AG09309 (cell line): ENCODE results near the gene RASSF7.

Experiments
- DNase-seq: peaks from one replicate; pipeline ENCODE4 v3.0.0-alpha.2; 2010; ENCODE audit warnings: low read depth
- H3K4me3 ChIP-seq: 2 replicates; pipeline ENCODE4 v1.5.1; 2011; ENCODE audit warnings: mild to moderate bottlenecking, low read depth, low read length, moderate library complexity; ENCODE audit not compliant: control insufficient read depth
- TF ChIP-seq, protein P1 (sequence below): IDR thresholded peaks from 2 replicates; pipeline ENCODE4 v1.5.1; 2011; ENCODE audit warnings: mild to moderate bottlenecking, low read depth, low read length, inconsistent platforms; ENCODE audit not compliant: insufficient read depth, control insufficient read depth; ENCODE audit errors: missing control alignments

RASSF7 gene

DNA sequence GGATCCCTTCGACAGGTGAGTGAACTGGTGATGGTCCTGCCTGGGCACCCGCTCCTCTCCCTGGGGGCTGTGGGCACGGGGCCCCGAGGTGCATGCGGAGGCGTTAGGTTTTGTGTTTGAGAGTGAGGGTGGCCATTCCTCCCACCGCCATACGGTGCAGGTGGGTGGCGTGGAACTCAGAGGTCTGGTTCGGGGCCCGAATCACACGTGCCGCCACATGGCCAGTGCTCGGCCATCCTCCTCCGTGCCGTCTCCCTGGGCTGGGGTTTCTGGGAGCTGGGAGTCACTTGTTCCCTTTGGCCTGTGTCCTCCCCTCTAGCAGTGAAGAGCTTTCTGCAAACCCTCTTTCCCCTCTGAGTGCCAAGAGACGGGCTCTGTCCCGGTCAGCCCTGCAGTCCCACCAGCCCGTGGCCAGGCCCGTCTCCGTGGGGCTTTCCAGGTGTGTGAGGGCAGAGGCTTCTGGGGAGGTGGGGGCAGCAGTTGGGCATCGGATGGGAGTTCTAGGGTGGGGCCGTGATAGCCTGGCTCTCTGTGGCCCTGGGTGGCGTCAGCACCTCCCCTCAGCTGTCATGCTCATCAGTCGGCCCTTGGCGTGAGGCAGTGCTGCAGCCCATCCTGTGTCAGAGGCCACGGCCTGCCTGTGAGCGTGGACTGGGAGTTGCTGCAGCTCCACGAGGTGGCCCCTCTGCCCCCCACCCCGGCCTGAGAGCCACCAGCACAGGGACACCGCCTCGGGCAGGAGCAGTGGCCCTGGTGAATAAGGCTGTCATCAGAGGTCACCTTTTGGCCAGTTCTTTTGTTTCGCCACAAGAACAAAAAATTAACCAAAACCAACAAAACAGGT, 44.7 kb downstream of the RASSF7 start:
- no peak for DNase-seq
- TF ChIP-seq, protein P1, sequence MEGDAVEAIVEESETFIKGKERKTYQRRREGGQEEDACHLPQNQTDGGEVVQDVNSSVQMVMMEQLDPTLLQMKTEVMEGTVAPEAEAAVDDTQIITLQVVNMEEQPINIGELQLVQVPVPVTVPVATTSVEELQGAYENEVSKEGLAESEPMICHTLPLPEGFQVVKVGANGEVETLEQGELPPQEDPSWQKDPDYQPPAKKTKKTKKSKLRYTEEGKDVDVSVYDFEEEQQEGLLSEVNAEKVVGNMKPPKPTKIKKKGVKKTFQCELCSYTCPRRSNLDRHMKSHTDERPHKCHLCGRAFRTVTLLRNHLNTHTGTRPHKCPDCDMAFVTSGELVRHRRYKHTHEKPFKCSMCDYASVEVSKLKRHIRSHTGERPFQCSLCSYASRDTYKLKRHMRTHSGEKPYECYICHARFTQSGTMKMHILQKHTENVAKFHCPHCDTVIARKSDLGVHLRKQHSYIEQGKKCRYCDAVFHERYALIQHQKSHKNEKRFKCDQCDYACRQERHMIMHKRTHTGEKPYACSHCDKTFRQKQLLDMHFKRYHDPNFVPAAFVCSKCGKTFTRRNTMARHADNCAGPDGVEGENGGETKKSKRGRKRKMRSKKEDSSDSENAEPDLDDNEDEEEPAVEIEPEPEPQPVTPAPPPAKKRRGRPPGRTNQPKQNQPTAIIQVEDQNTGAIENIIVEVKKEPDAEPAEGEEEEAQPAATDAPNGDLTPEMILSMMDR: no peak
- H3K4me3 ChIP-seq: no peak overlapping the region

GRCh38 chr11:606245-606644, 45.5 kb downstream of the RASSF7 start:
- H3K4me3 ChIP-seq: no peak overlapping the region
- DNase-seq: no peak
- TF ChIP-seq, protein P1: no peak

- no peak overlapping the region for H3K4me3 ChIP-seq
- TF ChIP-seq, protein P1: no peak
- no peak for DNase-seq
These were observed 46.4 kb downstream of the RASSF7 start for GRCh38 chr11:607020-607780.

DNA sequence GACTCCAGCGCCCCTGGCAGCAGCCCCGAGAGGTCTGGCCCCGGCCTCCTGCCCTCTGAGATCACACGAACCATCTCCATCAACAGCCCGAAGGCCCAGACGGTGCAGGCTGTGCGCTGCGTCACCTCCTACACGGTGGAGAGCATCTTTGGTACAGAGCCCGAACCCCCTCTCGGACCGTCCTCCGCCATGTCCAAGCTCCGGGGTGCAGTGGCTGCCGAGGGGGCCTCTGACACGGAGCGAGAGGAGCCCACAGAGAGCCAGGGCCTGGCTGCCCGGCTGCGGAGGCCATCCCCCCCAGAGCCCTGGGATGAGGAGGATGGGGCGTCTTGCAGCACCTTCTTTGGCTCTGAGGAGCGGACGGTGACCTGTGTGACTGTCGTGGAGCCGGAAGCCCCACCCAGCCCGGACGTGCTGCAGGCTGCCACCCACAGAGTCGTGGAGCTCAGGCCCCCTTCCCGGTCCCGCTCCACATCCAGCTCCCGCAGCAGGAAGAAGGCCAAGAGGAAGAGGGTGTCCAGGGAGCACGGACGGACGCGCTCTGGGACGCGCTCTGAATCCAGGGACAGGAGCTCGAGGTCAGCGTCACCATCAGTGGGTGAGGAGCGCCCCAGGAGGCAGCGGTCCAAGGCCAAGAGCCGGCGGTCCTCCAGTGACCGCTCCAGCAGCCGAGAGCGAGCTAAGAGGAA, 47.3 kb downstream of the RASSF7 start:
- no peak overlapping the region for H3K4me3 ChIP-seq
- TF ChIP-seq, protein P1: no peak
- no peak for DNase-seq

- TF ChIP-seq, protein P1: no peak
- DNase-seq: no peak
- no peak overlapping the region for H3K4me3 ChIP-seq
These were observed 48.1 kb downstream of the RASSF7 start for GRCh38 chr11:608791-609251.

DNA sequence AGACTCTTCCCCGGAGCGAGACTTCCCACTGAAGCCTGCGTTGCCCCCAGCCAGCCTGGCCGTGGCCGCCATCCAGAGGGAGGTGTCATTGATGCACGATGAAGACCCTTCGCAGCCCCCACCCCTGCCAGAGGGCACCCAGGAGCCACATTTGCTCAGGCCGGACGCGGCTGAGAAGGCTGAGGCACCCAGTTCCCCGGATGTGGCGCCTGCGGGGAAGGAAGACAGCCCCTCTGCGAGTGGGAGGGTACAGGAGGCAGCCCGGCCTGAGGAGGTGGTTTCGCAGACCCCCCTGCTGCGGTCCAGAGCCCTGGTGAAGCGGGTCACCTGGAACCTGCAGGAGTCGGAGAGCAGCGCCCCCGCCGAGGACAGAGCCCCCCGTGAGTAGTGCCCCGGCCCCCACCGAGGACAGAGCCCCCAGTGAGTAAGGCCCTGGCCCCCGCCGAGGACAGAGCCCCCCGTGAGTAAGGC, 48.6 kb downstream of the RASSF7 start:
- no peak overlapping the region for H3K4me3 ChIP-seq
- no peak for DNase-seq
- TF ChIP-seq, protein P1: no peak
